Daoy (cell line): ENCODE data around the gene MMRN2. TPM values are rescaled to one million over a fixed set of nuclear protein-coding genes. Genes with fewer than 3 reads are reported as not detected.

Source experiments
- DNase-seq: peaks from one replicate; pipeline ENCODE4 v3.0.0-alpha.2; 2015; ENCODE audit warnings: low read depth
- total RNA-seq: library from RNA; depleted of rRNA; stranded (reverse); fragments of >200 nt; shearing (Covaris generic); gene quantifications from 2 replicates; pipeline ENCODE4 v1.2.3, GENCODE V29; 2014

Gene MMRN2
- total RNA-seq, 1 experiment from 2014 or later: 0.06 TPM

- DNase-seq: peak; percentile 40
These were observed 12.1 kb upstream of the MMRN2 start for GRCh38 chr10:86969421-86970041.

DNA sequence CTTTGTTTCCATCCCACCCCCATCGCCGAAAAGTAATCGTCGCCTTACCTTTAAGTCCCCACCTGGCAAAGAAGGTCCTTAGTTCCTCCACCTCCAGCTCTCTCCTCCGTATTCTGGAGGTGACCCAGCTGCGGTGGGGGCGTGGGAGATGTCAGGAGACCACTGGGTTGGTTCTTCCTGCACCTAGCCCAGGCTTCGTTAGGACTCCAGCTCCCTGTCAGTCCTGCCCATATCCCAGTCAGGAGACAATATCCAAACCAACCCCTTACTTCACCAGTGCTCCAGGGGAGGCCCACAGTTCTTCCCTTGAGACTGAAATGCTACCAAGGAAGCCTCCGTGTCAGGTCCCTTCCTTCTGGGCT, 11.6 kb upstream of the MMRN2 start:
- no peak for DNase-seq

DNA sequence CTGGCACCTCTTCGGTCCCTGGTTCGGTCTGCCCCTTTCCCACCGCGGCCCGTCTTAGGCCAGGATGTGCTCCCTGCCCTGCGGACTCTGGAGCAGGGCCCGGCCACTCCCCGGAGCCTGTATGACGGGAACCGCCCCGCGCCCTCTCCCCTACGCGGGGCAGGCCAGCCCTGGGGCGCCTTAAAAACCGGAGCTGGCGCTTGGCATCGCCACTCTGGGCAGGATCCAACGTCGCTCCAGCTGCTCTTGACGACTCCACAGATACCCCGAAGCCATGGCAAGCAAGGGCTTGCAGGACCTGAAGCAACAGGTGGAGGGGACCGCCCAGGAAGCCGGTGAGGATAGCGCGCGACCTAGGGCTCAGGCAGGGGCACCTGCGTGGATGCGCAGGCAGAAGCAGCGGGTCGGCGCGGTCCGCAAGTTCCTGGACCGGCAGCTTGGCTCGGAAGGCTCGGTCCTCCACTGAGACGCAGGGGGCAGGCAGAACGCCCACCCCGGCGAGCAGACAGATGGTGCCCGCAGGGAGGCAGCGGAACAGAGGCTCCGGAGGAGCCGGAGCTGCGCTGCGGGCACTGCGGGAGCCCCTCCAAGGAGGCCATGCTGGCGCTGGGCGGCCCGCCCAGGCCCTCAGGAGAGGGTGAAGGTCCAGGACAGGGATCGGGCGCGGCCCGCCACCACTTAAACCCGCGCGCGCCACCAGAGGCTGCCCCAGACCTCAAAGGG, 11.0 kb upstream of the MMRN2 start, which contains the start of gene ADIRF:
ADIRF (plus strand) TSS at position 212 of the 723 bp plus-strand sequence; CDS start at position 275, 63 bp downstream.
- no peak for DNase-seq

DNA sequence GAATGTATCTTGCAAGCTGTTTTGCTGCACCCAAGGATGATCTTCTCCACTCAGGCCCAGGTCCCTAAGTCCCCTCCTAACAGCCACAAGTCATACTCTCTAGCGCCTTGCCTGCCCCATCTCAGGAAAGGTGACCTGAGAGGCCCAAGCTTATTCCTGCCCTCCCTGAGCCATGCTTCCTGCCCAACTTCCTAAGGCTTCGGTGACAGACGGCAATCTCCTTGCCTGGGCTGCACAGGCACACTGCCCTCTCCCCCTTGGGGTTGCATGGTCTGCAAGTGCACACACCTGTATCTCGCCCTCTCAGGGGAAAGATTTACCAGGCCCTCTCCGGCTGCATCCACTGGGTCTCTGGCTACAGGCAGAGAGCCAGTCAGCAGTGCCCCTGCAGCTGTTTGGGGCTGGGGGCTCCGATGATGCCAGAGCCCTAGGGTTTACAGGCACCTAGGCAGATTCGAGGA, 10.1 kb upstream of the MMRN2 start:
- DNase-seq: no peak

DNA sequence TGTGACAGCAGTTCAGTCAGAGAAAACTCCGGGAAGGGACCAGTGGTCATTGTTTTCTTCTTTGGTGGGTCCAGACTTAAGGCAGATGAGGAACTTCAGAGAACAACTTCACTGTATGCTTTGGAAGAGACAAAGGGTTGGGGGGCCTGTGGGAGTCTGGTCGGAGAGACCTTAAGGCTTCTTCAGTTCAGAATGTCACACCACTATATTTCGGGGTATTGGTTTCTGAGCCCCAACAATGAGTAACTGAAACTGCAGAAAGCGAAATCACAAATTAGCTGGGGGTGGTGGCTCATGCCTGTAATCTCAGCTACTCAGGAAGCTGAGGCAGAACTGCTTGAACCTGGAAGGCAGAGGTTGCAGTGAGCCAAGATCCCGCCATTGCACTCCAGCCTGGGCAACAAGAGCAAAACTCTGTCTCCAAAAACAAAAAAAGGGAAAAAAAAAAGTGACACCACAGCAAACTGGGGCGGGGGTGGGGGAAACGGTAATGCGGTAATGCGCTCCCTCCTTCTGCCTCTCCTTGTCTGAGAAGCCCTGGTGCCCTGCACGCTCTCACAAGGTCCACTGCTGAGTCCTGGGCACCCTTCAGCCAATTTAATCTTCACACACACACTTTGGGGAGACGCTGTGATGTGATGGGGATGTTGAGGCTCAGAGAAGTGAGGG, 8.7 kb upstream of the MMRN2 start:
- DNase-seq: no peak

DNA sequence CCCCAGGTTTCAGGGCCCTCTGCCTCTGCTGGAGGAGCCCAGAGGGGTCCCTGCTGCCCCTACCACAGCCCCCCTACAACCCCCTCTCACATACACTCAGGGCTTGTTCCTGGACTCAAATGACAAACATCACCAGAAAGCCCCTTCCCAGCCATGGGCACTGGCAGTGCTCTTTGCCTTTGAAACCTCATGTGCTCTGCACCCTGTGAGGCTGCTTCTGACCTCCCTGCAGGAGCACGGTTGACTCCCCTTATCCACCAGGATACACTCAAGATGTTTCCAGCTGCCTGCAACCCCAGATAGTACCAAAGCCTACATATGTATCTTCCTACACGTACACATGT, 7.4 kb upstream of the MMRN2 start:
- DNase-seq: no peak

DNA sequence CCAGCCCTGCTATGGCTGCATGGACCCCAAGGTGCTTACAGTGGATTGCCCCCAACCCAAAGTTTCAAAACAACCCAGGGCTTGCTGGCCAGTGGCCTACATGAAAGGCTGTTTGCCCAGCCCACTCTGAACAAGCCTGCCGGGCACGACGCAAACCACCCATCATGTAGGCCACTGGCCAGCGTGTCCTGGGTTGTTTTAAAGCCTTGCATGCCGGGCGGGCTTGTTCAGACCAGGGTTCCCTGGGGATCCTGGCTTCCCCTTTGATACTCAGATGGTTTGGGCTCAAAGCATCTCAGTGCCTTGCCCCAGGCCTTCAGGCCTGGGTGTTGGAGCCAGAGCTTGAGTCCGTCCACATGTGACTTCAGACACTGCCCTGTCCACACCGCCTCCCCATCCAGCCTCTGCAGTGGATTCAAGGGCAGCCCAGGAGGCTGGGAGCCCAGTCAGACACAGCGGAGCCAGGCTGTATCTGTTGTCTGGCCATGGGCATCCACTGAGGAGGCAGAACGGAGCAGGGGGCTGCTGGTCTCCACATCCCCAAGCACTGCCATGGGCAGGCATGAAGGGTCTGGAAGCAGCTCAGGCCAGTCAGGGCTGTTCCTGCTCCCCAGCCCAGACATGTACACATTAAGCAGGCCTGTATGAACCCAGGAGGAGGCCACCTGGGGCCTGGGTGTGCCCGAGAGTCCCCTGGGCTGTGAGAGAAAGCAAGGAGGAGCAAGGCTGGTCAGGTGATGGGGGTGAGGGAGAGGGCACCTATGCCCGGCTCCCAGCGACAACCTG, 6.8 kb upstream of the MMRN2 start:
- no peak for DNase-seq

- no peak for DNase-seq
These were observed 6.0 kb upstream of the MMRN2 start for GRCh38 chr10:86963341-86963919.

GRCh38 chr10:86962981-86963310, 5.5 kb upstream of the MMRN2 start:
- no peak for DNase-seq

GRCh38 chr10:86962136-86962980, 4.9 kb upstream of the MMRN2 start:
- no peak for DNase-seq

- DNase-seq: no peak
These were observed 4.2 kb upstream of the MMRN2 start for GRCh38 chr10:86961481-86962091.

DNA sequence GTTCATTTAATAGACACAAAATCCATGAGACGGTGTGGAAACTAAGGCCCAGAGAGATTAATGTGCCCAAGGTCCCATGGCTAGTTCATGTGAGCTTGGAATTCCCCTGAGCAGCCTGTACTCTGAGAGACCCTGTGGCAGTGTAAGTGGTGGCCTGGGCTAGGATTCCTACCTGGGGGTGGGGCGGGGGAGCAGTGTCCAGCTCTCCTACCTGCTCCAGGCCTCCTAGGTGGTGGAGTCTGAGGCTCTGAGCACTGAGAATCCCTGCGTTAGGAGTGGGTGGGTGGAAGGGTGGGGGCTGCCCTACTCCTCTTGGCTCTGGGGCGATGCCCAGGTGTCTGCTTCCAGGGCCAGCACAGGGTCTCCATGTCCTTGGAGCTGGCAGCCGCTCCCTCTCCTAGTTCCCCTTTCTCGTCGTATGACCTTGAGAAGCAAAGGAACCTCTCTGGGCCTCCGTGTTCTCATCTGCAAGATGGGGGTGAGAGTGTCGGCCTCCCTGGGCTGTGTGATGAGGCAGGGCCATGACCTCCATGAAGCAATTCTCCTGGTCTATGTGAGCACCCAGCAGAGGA, 3.5 kb upstream of the MMRN2 start:
- DNase-seq: no peak

DNA sequence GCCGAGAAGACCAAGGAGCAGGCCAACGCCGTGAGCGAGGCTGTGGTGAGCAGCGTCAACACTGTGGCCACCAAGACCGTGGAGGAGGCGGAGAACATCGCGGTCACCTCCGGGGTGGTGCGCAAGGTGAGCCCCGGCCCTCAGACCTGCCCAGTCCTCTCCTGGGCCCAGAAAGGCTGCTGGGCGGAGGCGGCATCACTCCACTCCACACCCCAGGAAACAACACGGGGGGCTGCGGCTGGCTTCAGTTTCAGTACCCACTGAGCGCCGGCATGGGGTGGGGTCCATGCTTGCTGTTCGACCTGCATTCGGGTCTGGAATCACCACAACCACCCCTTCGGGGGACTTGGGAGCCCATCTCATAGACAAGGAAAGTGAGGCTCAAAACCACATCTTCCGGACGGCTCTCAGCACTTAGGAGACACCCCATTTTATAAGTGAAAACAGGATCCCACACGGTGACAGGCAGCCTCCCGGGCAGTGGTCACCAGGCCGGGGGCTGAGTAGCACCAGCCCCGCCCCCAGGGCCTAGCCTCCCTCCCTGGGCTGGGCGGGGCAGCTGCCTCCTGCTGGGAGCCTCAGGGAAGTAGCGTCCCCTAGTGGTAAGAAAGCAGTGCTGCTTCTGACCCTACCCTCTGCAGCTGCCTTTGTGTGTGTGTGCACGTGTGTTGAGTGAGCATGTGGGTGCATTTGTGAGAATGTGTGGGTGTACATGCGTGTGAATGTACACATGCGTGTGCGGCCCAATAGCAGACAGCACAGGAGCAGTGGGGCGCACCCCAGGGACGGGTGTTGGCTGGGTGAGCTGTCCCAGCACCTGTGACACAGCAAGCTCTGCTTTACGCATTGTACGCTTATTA, 2.8 kb upstream of the MMRN2 start:
- DNase-seq: peak; percentile 70

DNA sequence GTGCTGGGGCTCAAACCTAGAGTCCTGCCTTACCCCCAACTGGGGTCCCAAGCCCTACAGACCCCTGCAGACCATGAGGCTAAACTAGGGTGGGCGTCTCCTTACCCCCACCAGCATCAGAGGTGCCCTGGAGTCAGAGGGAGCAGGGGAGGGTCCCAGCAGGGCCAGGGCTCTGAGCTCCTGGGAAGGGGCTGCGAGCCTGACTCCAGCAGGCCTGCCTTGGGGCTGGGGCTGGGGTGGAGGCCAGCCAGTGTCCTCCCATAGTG, 2.3 kb upstream of the MMRN2 start:
- DNase-seq: no peak

GRCh38 chr10:86958901-86959736, 1.7 kb upstream of the MMRN2 start:
- DNase-seq: peak; percentile 27

GRCh38 chr10:86958116-86958900, 893 bp upstream of the MMRN2 start, which contains the start of gene SNCG:
Gene SNCG, plus strand, starts transcription at chr10:86958599. Its CDS starts 99 bp downstream, at chr10:86958698.
- no peak for DNase-seq

DNA sequence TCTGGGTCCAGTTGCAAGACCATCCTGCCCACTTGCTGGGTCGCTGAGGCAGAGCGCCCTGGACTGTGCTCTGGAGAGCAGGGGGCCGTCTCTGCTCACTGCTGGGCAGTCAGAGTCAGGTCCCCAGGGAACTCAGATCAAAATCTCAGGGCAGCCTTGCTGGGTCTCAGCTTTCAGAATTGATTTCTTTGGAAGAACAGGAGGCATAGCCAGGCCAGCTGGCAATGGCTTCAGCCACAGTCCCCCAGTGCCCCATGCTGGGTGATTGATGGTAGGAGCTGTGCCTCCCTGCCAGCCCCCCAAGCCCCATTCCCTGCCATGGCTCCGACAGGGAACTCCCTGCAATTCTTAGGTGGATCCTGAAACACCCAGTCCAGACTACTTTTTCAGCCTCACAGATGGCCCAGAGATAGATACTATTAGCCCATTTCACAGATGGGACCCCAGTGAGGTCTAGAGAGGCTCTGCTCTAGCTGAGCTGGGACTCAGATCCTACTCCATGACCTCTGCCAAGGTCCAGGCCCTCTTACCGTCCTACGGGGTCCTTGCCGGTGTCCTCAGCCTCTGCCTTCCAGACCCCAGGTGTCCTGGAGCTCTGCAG, 467 bp downstream of the MMRN2 start:
- DNase-seq: no peak
